GM12878 (cell line): ENCODE data around the gene TSSK3. TPM values are rescaled to one million over a fixed set of nuclear protein-coding genes. Genes with fewer than 3 reads are reported as not detected.

ENCODE experiments used
- ATAC-seq: fragments of 200-7000 bp; cut with Tn5 transposase; 3 replicates; pipeline ENCODE4 v1.9.1; 2020; ENCODE audit warnings: mild to moderate bottlenecking, moderate library complexity
- BruUV-seq: library from RNA; stranded (reverse); fragments of 400-500 nt; replicated peaks from 2 replicates; lab custom pipeline; 2021; lab: Mats Ljungman, UMichigan
- CTCF ChIA-PET: fragments of 300-600 bp; sonication (Branson Sonifier 250); formaldehyde crosslinking; extraction: SDS; loops from one replicate; lab custom pipeline; 2021; ENCODE audit warnings: inconsistent platforms; lab: Yijun Ruan, JAX
- POLR2A ChIA-PET: fragments of 350-600 bp; formaldehyde crosslinking; extraction: SDS; loops from one replicate; lab custom pipeline; 2021; ENCODE audit warnings: inconsistent platforms; lab: Charles Lee
- RAD21 ChIA-PET: fragments of 300-600 bp; sonication (Branson Sonifier 250); formaldehyde crosslinking; loops from one replicate; lab custom pipeline; 2023; ENCODE audit warnings: antibody characterized with exemption; ENCODE audit not compliant: unreplicated experiment; lab: Charles Lee
- SMC1A ChIA-PET: fragments of 300-600 bp; sonication (Branson Sonifier 250); formaldehyde crosslinking; loops from one replicate; lab custom pipeline; 2023; ENCODE audit not compliant: unreplicated experiment, uncharacterized antibody; lab: Charles Lee
- DNase-seq: peaks from one replicate; pipeline ENCODE4 v3.0.0-alpha.2; 2011; ENCODE audit warnings: low read depth, low spot score
- FAIRE-seq: peaks from 3 replicates; lab custom pipeline; 2011; peaks lifted over from hg19 to GRCh38; lab: Jason Lieb, UNC
- H2AFZ ChIP-seq: 2 replicates; pipeline ENCODE4 v1.6.0; 2011; ENCODE audit warnings: low read depth, low read length, control low read depth; ENCODE audit not compliant: control insufficient read depth
- H3K27ac ChIP-seq: 2 replicates; pipeline ENCODE4 v1.5.1; 2011; ENCODE audit warnings: control low read depth; ENCODE audit not compliant: control insufficient read depth, insufficient read depth
- H3K27me3 ChIP-seq, 2 experiments: replicated peaks in 1 of 2; 2 replicates each; pipeline versions ENCODE4 v1.6.0 to v1.6.1; 2011; ENCODE audit warnings: low read length in 1 of 2; ENCODE audit not compliant: control insufficient read depth in 2 of 2, insufficient read depth in 2 of 2
- H3K36me3 ChIP-seq, 2 experiments: 2 replicates each; pipeline ENCODE4 v1.5.1; 2011; ENCODE audit warnings: low read length in 1 of 2; ENCODE audit not compliant: control insufficient read depth in 2 of 2, insufficient read depth in 2 of 2
- H3K4me1 ChIP-seq: 2 replicates; pipeline ENCODE4 v1.6.1; 2011; ENCODE audit warnings: mild to moderate bottlenecking, low read length, moderate library complexity, mixed read lengths; ENCODE audit not compliant: control insufficient read depth, insufficient read depth
- H3K4me2 ChIP-seq: 2 replicates; pipeline ENCODE4 v1.6.0; 2011; ENCODE audit warnings: control low read depth; ENCODE audit not compliant: control insufficient read depth, insufficient read depth
- H3K4me3 ChIP-seq: fragments of 200-600 bp; sonication (generic); 2 replicates; pipeline ENCODE4 v1.5.1; 2016
- H3K79me2 ChIP-seq: 2 replicates; pipeline ENCODE4 v1.6.0; 2011; ENCODE audit warnings: low read length; ENCODE audit not compliant: control insufficient read depth, insufficient read depth
- H3K9ac ChIP-seq: 2 replicates; pipeline ENCODE4 v1.8.0; 2011; ENCODE audit warnings: low read length, control low read depth, mixed read lengths; ENCODE audit not compliant: control insufficient read depth, insufficient read depth
- H3K9me3 ChIP-seq: replicated peaks from 3 replicates; pipeline ENCODE4 v1.5.1; 2011; ENCODE audit warnings: mild to moderate bottlenecking, low read length; ENCODE audit not compliant: control insufficient read depth, insufficient read depth
- H4K20me1 ChIP-seq: 2 replicates; pipeline ENCODE4 v1.6.0; 2011; ENCODE audit not compliant: control insufficient read depth, insufficient read depth
- BHLHE40 ChIP-seq, 2 experiments: fragments of 450-650 bp in 1 of 2; IDR thresholded peaks; 2 replicates each; pipeline ENCODE4 v1.6.1; 2011 to 2017; ENCODE audit warnings: low read depth in 2 of 2, borderline replicate concordance in 1 of 2, improper control_type of control experiment in 1 of 2, low read length in 1 of 2, mild to moderate bottlenecking in 1 of 2
- CBFB ChIP-seq: IDR thresholded peaks from 2 replicates; pipeline ENCODE4 v1.6.1; 2016; ENCODE audit warnings: antibody characterized with exemption, low read depth
- CBX3 ChIP-seq: fragments of 200-600 bp; sonication (generic); IDR thresholded peaks from 2 replicates; pipeline ENCODE4 v1.6.1; 2016; ENCODE audit warnings: low read depth, borderline replicate concordance
- CBX5 ChIP-seq: sonication (generic); IDR thresholded peaks from 2 replicates; pipeline ENCODE4 v1.6.1; 2016; ENCODE audit warnings: low read depth, moderate library complexity, mild to moderate bottlenecking, inconsistent platforms
- CHD2 ChIP-seq: IDR thresholded peaks from 2 replicates; pipeline ENCODE4 v1.6.1; 2011; ENCODE audit warnings: low read depth, low read length, improper control_type of control experiment, borderline replicate concordance
- CUX1 ChIP-seq: IDR thresholded peaks from 2 replicates; pipeline ENCODE4 v1.6.1; 2012; ENCODE audit warnings: improper control_type of control experiment, low read depth, low read length; ENCODE audit not compliant: insufficient replicate concordance
- EP300 ChIP-seq, 2 experiments: fragments of 150-350 bp in 1 of 2; IDR thresholded peaks; 2 replicates each; pipeline ENCODE4 v1.6.1; 2011 to 2012; ENCODE audit warnings: low read depth in 2 of 2, low read length in 2 of 2, borderline replicate concordance in 1 of 2, improper control_type of control experiment in 1 of 2, inconsistent platforms in 1 of 2; ENCODE audit not compliant: control insufficient read depth in 1 of 2
- IRF3 ChIP-seq: fragments of 450-650 bp; IDR thresholded peaks from 2 replicates; pipeline ENCODE4 v1.6.1; 2014; ENCODE audit warnings: mild to moderate bottlenecking
- PML ChIP-seq: IDR thresholded peaks from 2 replicates; pipeline ENCODE4 v1.6.1; 2012; ENCODE audit warnings: low read length, inconsistent platforms
- STAT1 ChIP-seq: fragments of 450-650 bp; conservative IDR thresholded peaks from 2 replicates; pipeline ENCODE4 v1.6.1; 2014; ENCODE audit warnings: antibody characterized with exemption, mild to moderate bottlenecking
- YBX1 ChIP-seq: fragments of 450-650 bp; IDR thresholded peaks from 2 replicates; pipeline ENCODE4 v1.6.1; 2016; ENCODE audit warnings: antibody characterized with exemption
- ZZZ3 ChIP-seq: IDR thresholded peaks from 2 replicates; pipeline ENCODE4 v1.6.1; 2011; ENCODE audit warnings: low read depth; ENCODE audit not compliant: control insufficient read depth, insufficient read length
- WGBS: methylation state at CpG from one replicate; pipeline ENCODE4 v1.1.6; 2016; ENCODE audit warnings: low lambda C conversion rate; ENCODE audit not compliant: insufficient replicate concordance, insufficient coverage; ENCODE audit errors: missing lambda C conversion rate; 5-methylcytosine and 5-hydroxymethylcytosine counted together
- in situ Hi-C: fragments of 300-500 bp; cut with MboI; formaldehyde crosslinking; loops from 9 replicates; pipeline ENCODE4 v1.14.3; 2018; ENCODE audit warnings: mixed read lengths
- intact Hi-C: fragments of 100-400 bp; cut with micrococcal nuclease; formaldehyde crosslinking; loops from one replicate; pipeline ENCODE4 v1.14.2; 2022; ENCODE audit not compliant: unreplicated experiment
- polyA plus RNA-seq, 11 experiments: library from polyadenylated mRNA; depleted of rRNA in 4 of 11; unstranded in 6 of 11; stranded (reverse) in 5 of 11; fragments of >200 nt; fragmentation: Nextera tagmentation in 4 of 11; fragmentation: Illumina TruSeq in 1 of 11; extraction: Ambion mirVana in 4 of 11; extraction: Trizol in 1 of 11; gene quantifications; 1 replicate in 1 of 11; 2 replicates in 10 of 11; pipeline versions ENCODE4 v1.2.1 to v1.2.3, GENCODE V29; 2011 to 2016; ENCODE audit warnings: inconsistent platforms in 2 of 11, missing spikeins in 2 of 11, low read depth in 1 of 11
- total RNA-seq, 4 experiments: library from RNA; depleted of rRNA in 3 of 4; stranded (reverse); fragments of >200 nt in 3 of 4; fragmentation: Illumina TruSeq in 1 of 4; extraction: Trizol in 1 of 4; gene quantifications; 2 replicates each; pipeline versions ENCODE4 v1.2.1 to v1.2.3, GENCODE V29; 2013 to 2021
- TF ChIP-seq, protein P1 (sequence below): fragments of 450-650 bp; IDR thresholded peaks from 2 replicates; pipeline ENCODE4 v1.6.1; 2017; ENCODE audit warnings: low read depth, mild to moderate bottlenecking, moderate library complexity

The TSSK3 gene
- total and polyA plus RNA-seq, 10 of the 15 experiments (the other 5 are each of a cell fraction or from before 2014, with no cell fraction given): 0.42 to 0.82 (median 0.60) TPM

GRCh38 chr1:32336963-32337675, 25.2 kb upstream of the TSSK3 start:
- Histone ChIP-seq H3K36me3 (peaks cover 6 to 7% of the 10 kb centered on the region in 2 experiments), H2AFZ (no peak overlapping the region), H4K20me1 (no peaks in the 10 kb centered on the region), H3K27ac (peak overlapping the region; percentile 81), H3K4me1 (peaks cover 65% of the 10 kb centered on the region), H3K79me2 (peaks cover 24% of the 10 kb centered on the region), H3K9me3 (no peaks in the 10 kb centered on the region), H3K27me3 (no peaks in the 10 kb centered on the region), H3K9ac (peak overlapping the region; percentile 64; the same call in 1 of the 2 replicates), H3K4me2 (peak overlapping the region; percentile 78), H3K4me3 (peak overlapping the region; percentile 39; the same call in 1 of the 2 replicates)
- no TSS peak for BruUV-seq
- in situ Hi-C loops: no loop called here
- WGBS: 0% methylated on average over 7 of the region's 8 CpGs
- intact Hi-C loops: loop anchor here (2.0 kb wide), 1 partner anchor 14 kb away; no protein-coding TSS in a partner anchor
- RAD21 ChIA-PET: interaction anchor here (0.7 to 3.2 kb wide), 21 partner anchors 9 to 484 kb away, joined by 3 to 30 read pairs (median 5); partner anchors contain the start of genes BSDC1, LCK and TXLNA
- POLR2A ChIA-PET: interaction anchor here (0.5 to 3.8 kb wide), 16 partner anchors 15 to 482 kb away, joined by 3 to 46 read pairs (median 4); partner anchors contain the start of genes BSDC1, CCDC28B, LCK and TXLNA
- CTCF ChIA-PET: interaction anchor here (0.9 to 2.4 kb wide), 18 partner anchors 10 to 156 kb away, joined by 3 to 17 read pairs (median 4); partner anchors contain the start of genes BSDC1 and CCDC28B
- FAIRE-seq: no peak
- peak; percentile 76 for DNase-seq
- SMC1A ChIA-PET: interaction anchor here (0.9 to 3.4 kb wide), 11 partner anchors 10 to 121 kb away, joined by 3 to 16 read pairs (median 6); partner anchors contain the start of gene BSDC1
- peak; percentile 65 for ATAC-seq
- TF ChIP-seq CBX3: no peak
- peak; percentile 55; the same call in 1 of the 2 replicates for TF ChIP-seq CHD2
- no peak for TF ChIP-seq CBX5
- TF ChIP-seq STAT1: no peak
- peak; percentile 3 to 68; a peak in 3 of 4 replicates for TF ChIP-seq BHLHE40 (IDR thresholded peaks at IDR 0.05; ENCODE audit: borderline replicate concordance in 1 of 2, low read depth in 2 of 2, low read length in 1 of 2)
- peak in 1 of 2 experiments; percentile 43; a peak in 1 of 4 replicates for TF ChIP-seq EP300 (IDR thresholded peaks at IDR 0.05; ENCODE audit: borderline replicate concordance in 1 of 2, control insufficient read depth in 1 of 2, low read depth in 2 of 2, low read length in 2 of 2)
- TF ChIP-seq PML: no peak
- TF ChIP-seq, protein P1, sequence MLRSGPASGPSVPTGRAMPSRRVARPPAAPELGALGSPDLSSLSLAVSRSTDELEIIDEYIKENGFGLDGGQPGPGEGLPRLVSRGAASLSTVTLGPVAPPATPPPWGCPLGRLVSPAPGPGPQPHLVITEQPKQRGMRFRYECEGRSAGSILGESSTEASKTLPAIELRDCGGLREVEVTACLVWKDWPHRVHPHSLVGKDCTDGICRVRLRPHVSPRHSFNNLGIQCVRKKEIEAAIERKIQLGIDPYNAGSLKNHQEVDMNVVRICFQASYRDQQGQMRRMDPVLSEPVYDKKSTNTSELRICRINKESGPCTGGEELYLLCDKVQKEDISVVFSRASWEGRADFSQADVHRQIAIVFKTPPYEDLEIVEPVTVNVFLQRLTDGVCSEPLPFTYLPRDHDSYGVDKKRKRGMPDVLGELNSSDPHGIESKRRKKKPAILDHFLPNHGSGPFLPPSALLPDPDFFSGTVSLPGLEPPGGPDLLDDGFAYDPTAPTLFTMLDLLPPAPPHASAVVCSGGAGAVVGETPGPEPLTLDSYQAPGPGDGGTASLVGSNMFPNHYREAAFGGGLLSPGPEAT: peak; percentile 68; the same call in 1 of the 2 replicates
- no peak for TF ChIP-seq IRF3
- TF ChIP-seq CBFB: 0 out of 2 replicates have a peak, but pooled peaks have one; percentile 44
- TF ChIP-seq ZZZ3: no peak
- TF ChIP-seq CUX1: peak; percentile 80
- TF ChIP-seq YBX1: 0 out of 2 replicates have a peak, but pooled peaks have one; percentile 6
